ENCODE data around the gene LAMP2. TPM values are rescaled to one million over a fixed set of nuclear protein-coding genes. Genes with fewer than 3 reads are reported as not detected.

LAMP2 gene
- total RNA-seq: 103 TPM

GRCh38 chrX:120468825-120469525 lies at the start of gene LAMP2:
TSS of gene LAMP2 (minus strand) at chrX:120469296. CDS start at chrX:120469169, 127 bp downstream.

Other genes starting within 250 kb of the LAMP2 start
- gene ZBTB33, start 218.5 kb downstream of the LAMP2 start, total RNA-seq: 34.4 TPM
- 3.4 TPM for gene TMEM255A, start 157.8 kb downstream of the LAMP2 start, total RNA-seq
- 19.1 TPM for gene ATP1B4, start 107.2 kb downstream of the LAMP2 start, total RNA-seq
- 78.0 TPM for gene CUL4B, start 91.7 kb upstream of the LAMP2 start, total RNA-seq
- gene MCTS1, start 134.8 kb upstream of the LAMP2 start, total RNA-seq: 31.2 TPM
- gene C1GALT1C1, start 160.8 kb upstream of the LAMP2 start, total RNA-seq: 29.3 TPM